ENCODE measurements around the gene NCK2. TPM values are rescaled to one million over a fixed set of nuclear protein-coding genes. Genes with fewer than 3 reads are reported as not detected.

NCK2 gene
- total and polyA plus RNA-seq, 7 donors = 26.5 to 111 (median 40.1) TPM

DNA sequence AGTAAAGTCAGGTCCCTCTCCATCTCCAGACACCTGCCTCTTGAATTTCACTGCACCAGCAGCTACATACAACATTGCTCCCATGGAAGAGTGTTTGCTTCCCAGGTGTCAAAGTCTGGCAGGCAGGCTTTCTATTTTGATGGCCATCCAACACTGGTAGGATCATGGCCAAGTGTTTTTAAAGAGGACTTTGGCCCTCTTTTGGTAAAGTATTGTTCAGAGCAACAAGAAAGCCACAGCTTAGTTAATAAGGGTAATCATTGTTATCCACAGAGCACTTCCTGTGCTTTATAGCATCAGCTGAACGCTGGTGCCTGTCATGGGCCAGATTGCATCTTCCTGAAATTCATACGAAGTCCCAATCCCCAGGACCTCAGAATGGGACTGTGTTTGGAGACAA, 133.2 kb downstream of the NCK2 start:
- Histone ChIP-seq H3K9me3 (peaks cover 16% of the 10 kb centered on the region), H3K27me3 (ENCODE audit: insufficient read depth in 3 of 3, low read length in 2 of 3) (no peaks in the 10 kb centered on the region), H3K4me1 (peaks cover 9% of the 10 kb centered on the region), H3K27ac (no peak overlapping the region), H3K4me3 (no peak overlapping the region), H3K36me3 (ENCODE audit: insufficient read depth in 1 of 2, low read depth in 1 of 2) (peaks cover 7 to 17% of the 10 kb centered on the region in 2 donors)
- DNase-seq = no peak
- no peak for ATAC-seq
- intact Hi-C loops (cut with DNase I) = no loop called here
- WGBS, 3 donors = 51 to 67% (median 58%) methylated on average over 2 of the region's 2 CpGs
- TF ChIP-seq, protein P1, sequence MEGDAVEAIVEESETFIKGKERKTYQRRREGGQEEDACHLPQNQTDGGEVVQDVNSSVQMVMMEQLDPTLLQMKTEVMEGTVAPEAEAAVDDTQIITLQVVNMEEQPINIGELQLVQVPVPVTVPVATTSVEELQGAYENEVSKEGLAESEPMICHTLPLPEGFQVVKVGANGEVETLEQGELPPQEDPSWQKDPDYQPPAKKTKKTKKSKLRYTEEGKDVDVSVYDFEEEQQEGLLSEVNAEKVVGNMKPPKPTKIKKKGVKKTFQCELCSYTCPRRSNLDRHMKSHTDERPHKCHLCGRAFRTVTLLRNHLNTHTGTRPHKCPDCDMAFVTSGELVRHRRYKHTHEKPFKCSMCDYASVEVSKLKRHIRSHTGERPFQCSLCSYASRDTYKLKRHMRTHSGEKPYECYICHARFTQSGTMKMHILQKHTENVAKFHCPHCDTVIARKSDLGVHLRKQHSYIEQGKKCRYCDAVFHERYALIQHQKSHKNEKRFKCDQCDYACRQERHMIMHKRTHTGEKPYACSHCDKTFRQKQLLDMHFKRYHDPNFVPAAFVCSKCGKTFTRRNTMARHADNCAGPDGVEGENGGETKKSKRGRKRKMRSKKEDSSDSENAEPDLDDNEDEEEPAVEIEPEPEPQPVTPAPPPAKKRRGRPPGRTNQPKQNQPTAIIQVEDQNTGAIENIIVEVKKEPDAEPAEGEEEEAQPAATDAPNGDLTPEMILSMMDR (IDR thresholded peaks at IDR 0.05) = no peak

DNA sequence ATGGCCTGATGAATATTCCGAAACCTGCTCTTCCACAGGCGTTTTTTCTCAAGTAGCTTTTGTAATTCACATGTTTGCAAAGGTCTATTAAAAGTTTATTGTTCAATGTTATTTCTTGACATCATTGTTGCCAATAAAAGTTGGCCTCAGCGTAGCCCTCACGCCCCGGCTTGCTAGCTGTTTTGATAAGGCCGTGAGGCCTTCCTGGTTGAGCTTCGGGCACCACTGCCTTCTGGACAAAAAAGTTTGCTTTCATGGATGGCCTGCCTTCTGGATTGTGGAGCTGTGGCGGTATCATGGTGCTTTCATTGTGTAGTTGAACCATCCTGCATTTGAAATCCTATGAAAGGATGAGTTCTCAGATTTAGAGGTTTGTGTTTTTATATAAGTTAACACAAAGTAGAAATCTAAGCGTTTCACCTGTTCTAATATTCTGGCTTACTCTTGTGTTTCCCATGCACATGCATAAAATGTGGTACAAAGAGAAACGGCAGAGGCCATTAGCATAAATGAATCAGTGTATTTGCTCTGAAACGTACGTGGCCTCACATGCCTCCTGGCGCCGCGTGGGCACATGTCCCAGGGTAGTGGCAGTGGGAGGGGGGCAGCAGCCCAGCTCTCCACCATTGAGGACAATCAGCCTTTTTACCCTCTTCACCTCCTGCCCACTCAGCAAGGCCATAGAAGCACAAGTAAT, 134.5 kb downstream of the NCK2 start:
- Histone ChIP-seq H3K4me1 (peaks cover 19% of the 10 kb centered on the region), H3K9me3 (peaks cover 16% of the 10 kb centered on the region), H3K36me3 (ENCODE audit: insufficient read depth in 1 of 2, low read depth in 1 of 2) (peaks cover 7 to 17% of the 10 kb centered on the region in 2 donors), H3K27ac (no peak overlapping the region), H3K4me3 (no peak overlapping the region), H3K27me3 (ENCODE audit: insufficient read depth in 3 of 3, low read length in 2 of 3) (no peaks in the 10 kb centered on the region)
- 89 to 91% (median 90%) methylated on average over 15 of the region's 15 CpGs for WGBS, 3 donors
- TF ChIP-seq, protein P1 (IDR thresholded peaks at IDR 0.05) = no peak
- ATAC-seq = no peak
- no peak for DNase-seq
- intact Hi-C loops (cut with DNase I) = no loop called here

DNA sequence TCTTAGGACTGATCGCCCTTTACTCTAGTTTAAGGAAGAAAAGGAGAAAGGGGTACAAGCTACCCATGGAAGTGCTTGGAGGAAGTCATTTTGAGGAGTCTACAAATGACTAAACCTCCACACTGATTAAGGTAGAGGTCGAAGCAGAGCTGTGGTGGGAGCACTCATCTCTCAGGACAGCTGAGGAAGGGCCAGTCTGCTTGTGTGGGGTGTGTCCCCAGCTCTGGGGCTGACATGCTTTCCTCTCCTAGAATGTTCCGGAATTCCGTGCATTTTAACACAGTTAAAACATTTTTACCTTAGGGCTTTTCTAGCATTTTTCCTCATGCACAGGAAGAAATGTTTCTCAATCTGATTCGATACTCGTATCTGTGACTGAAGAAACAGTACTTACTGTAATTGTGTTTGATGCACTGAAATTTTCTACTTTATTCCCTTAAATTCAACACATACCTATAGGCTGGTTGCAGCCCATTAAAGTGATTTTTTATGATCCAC, 135.1 kb downstream of the NCK2 start:
- H3K9me3 ChIP-seq = peaks cover 16% of the 10 kb centered on the region
- TF ChIP-seq, protein P1 (IDR thresholded peaks at IDR 0.05) = no peak
- ATAC-seq = no peak
- no peaks in the 10 kb centered on the region for H3K27me3 ChIP-seq (ENCODE audit: insufficient read depth in 3 of 3, low read length in 2 of 3)
- DNase-seq = no peak
- 91 to 93% (median 92%) methylated on average over 6 of the region's 6 CpGs for WGBS, 3 donors
- intact Hi-C loops (cut with DNase I) = no loop called here
- H3K4me1 ChIP-seq = peaks cover 25% of the 10 kb centered on the region
- H3K4me3 ChIP-seq = no peak overlapping the region
- H3K27ac ChIP-seq = no peak overlapping the region
- peaks cover 7 to 17% of the 10 kb centered on the region in 2 donors for H3K36me3 ChIP-seq (ENCODE audit: insufficient read depth in 1 of 2, low read depth in 1 of 2)

DNA sequence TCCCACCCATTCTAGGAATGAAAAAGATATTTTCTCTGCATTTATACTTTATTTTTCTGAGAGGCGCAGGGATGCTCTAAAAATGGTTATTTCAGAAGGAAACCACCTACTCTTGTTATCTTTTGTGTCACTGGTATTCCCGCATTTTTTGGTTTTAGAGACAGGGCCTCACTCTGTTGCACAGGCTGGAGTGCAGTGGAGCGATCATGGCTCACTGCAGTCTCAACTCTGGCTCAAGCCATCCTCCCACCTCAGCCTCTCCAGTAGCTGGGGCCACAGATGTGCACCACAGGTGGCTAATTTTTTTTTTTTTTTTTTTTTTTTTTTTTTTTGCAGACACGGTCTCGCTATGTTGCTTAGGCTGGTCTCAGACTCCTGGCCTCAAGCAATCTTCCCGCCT, 135.9 kb downstream of the NCK2 start:
- H3K27ac ChIP-seq = no peak overlapping the region
- peaks cover 16% of the 10 kb centered on the region for H3K9me3 ChIP-seq
- DNase-seq (no peak), ATAC-seq (no peak)
- peaks cover 7 to 17% of the 10 kb centered on the region in 2 donors for H3K36me3 ChIP-seq (ENCODE audit: insufficient read depth in 1 of 2, low read depth in 1 of 2)
- intact Hi-C loops (cut with DNase I) = no loop called here
- TF ChIP-seq, protein P1 (IDR thresholded peaks at IDR 0.05) = no peak
- H3K27me3 ChIP-seq (ENCODE audit: insufficient read depth in 3 of 3, low read length in 2 of 3) = no peaks in the 10 kb centered on the region
- WGBS, 3 donors = 97 to 100% (median 99%) methylated on average over 6 of the region's 6 CpGs
- no peak overlapping the region for H3K4me3 ChIP-seq
- peaks cover 33% of the 10 kb centered on the region for H3K4me1 ChIP-seq

Measured in psoas muscle (tissue), 8 donors.